HG02588 (cell line): ENCODE data around the gene DDX19B.
"Not testable (repeated sequence)": the region's sequence is repeated elsewhere in the genome, so short reads cannot be mapped to it uniquely, and the experiment has no call there.

Source experiments
- ATAC-seq: cut with Tn5 transposase; IDR thresholded peaks from one replicate; pipeline ENCODE4 v1.9.1; 2021; ENCODE audit warnings: mild to moderate bottlenecking, moderate library complexity; ENCODE audit not compliant: unreplicated experiment

The DDX19B gene

GRCh38 chr16:70298988-70299938, at the start of gene DDX19B:
Gene DDX19B (plus strand): TSS chr16:70299186. CDS start chr16:70299298, 112 bp downstream.
- peak; percentile 78 for ATAC-seq

- ATAC-seq = not testable (repeated sequence)
Measured at GRCh38 chr16:70249697-70250096, 49.3 kb upstream of the DDX19B start.

- ATAC-seq = peak; percentile 33
Measured at GRCh38 chr16:70250748-70251628, 48.0 kb upstream of the DDX19B start.

DNA sequence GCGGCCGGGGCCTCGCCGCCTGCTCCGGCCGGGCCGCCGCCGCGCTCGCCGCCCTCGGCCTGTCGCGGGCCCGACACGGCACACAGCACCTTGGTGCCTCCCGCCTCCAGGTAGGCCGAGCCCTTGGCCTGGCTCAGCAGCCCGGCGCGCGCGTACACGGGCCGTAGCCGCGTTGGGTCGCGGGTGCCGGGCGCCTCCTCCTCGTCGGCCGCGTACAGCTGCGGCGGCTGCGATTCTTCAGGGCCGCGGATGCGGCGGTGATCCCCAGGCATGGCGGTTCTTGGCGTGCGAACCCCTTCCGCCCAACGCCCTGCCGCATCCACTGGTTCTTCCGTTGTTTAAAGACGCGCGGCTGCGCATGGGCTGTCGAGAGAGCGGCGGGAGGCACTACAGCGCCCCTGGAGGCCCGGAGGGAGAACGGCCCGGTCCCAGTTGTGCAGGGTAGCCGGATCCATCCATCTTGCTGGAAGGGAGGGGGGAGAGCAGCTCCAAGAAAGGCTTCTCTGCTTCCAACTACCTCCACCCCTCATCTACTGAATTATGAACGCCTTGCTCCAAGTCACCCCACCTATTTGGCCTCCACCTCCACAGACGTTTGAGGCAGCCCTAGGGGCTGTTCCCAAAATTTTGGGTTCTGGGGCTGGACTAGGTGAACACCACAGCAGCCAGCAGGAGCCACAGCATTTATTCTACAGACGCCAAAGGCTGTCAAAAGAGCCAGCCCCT, 47.2 kb upstream of the DDX19B start, which contains the start of gene EXOSC6:
Gene EXOSC6 (minus strand): TSS at position 312 of the 726 bp plus-strand sequence. CDS start 40 bp downstream, at position 272.
- ATAC-seq = peak; percentile 79

DNA sequence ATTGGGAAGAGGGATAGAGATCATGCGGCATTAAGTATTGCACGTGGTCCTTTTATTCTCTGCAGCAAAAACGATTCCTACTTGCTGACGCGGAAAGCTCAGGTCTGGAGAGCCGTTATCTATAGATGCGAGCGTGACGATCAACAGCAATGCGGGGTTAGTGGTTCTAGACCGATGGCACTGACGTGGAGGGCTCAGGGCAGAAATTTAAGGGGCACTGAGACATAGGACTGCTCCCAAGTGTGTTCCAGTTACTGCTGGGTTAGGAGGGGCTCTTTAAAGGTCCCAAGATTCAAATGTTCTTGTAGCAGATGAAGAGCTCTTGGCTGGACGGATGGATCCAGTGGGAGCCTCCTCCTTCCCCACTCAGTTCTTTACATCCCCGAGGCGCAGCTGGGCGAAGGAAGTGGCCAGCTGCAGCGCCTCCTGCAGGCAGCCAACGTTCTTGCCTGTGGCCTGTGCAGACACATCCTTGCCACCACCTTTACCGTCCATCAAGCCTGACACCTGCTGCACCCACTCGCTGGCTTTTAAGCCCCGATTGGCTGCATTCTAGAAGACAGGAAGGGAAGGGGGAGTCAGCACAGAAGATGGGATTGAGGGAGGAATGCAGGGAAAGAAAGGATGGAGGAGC, 46.5 kb upstream of the DDX19B start:
- no peak for ATAC-seq

- no peak for ATAC-seq
Measured at GRCh38 chr16:70253291-70254106, 45.5 kb upstream of the DDX19B start.

GRCh38 chr16:70254180-70254964, 44.6 kb upstream of the DDX19B start:
- ATAC-seq = no peak

GRCh38 chr16:70254965-70255286, 44.1 kb upstream of the DDX19B start:
- no peak for ATAC-seq

DNA sequence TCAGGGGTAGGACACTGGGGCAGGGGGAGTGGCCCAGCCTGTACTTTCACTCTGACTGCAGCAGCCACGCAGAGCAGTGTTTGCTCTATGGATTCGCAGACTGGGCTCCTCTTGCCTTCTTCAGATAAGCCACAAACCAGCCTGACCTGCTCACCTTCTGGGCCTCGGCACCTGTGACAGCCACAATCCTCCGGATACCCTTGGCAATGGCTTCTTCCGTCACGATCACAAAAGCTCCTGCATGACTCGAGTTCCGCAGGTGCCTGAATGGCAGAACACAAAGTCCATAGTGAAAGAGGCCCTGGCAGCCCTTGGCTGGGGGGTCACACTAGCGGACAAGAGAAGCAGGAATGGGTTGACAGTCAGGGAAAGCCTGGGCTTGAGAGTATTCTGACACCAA, 43.4 kb upstream of the DDX19B start:
- no peak for ATAC-seq

- ATAC-seq = no peak
Measured at GRCh38 chr16:70257391-70257790, 41.6 kb upstream of the DDX19B start.

DNA sequence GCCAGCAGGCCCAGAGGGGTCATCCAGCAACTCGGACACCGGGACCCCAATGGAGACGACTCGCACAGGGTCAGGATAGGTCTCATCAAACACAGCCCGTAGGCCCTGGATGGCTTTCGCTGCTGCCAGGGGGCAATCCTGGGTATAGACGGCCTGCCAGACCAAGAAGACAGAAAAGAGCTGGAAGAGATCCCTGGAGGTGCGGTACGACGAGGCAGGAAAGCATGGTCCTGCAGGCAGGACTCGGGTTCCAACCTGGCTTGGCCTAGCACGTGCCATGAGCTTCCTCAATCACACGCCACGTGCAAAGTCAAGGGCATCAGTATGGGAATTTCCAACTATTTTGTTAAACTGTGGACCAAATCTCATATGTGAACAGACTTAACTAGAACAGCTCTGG, 40.9 kb upstream of the DDX19B start:
- no peak for ATAC-seq

DNA sequence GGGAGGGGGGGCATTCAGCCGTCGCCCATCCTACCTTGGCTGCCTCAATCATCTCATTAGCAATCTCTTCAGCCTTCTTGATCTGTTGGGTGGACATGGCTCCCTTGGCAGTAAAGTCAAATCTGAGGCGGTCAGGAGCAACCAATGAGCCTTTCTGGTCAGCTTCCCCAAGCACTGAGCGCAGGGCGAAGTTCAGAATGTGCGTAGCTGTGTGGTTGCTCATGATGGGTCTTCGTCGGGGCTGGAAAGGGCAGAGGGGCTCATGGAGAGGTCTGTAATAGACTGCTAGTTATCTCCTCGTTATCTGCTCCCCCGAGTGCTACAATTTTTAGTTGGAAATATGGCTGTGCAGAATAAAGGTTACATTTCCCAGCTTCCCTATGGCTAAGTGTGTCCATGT, 40.0 kb upstream of the DDX19B start:
- ATAC-seq = no peak

GRCh38 chr16:70259903-70260302, 39.1 kb upstream of the DDX19B start:
- ATAC-seq = not testable (repeated sequence)

DNA sequence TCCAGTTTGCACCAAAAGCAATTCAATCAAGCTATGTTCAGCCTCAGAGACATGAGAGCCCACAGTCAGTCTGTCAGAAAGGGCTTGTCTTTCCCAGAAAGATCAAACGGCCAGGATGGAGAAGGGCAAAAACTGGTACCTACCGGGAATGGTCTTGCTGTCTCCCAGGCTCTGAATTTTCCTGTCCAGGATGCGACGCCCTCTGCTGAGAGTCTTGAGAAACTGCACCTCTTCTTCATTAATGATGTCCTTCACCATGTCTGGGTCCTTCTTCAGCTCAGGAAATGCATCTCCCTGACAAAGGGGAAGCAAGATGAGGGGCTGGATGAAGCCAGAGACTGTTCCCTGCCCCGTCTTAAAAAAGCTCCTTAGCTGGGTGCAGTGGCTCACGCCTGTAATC, 31.5 kb upstream of the DDX19B start:
- ATAC-seq = no peak

- not testable (repeated sequence) for ATAC-seq
Measured at GRCh38 chr16:70267922-70268321, 31.1 kb upstream of the DDX19B start.

- no peak for ATAC-seq
Measured at GRCh38 chr16:70269471-70269870, 29.5 kb upstream of the DDX19B start.

DNA sequence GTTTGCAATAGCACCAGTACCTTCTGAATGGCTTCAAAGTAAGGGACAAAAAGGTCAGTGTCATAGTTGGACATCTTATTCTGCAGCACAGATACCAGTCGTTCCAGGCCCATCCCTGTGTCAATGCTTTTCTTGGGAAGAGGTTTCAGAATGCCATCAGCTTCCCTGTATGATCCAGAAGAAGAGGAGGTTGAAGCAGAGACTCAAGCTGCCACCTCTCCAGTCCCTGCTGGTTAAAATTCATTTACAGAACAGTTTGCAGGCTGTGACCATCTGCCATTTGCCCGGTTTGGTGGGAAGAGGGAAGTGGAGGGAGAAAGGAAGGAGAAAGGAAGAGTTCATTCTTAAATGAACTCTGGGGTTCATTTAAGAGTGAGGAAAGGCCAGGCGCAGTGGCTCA, 28.8 kb upstream of the DDX19B start:
- ATAC-seq = no peak

GRCh38 chr16:70271696-70272095, 27.3 kb upstream of the DDX19B start:
- ATAC-seq = no peak

DNA sequence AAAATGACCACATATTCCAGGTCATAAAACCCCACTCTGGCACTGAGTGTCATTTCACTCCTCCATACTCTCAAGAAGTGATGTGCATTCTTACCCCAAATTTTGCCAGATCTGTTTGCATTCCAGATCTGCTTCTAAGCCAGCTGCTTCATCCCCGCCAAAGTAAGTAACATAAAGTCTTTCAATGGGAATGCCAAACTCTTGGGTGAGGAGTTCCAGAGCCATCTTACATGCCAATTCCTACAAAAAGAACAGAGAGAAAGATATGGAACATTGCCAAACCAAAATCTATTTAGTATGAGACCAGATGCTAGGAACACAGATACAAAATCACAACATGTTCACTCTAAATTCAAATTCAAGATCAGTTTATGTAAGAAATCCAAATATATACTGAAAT, 22.6 kb upstream of the DDX19B start:
- no peak for ATAC-seq
